ENCODE results near the gene F2RL3.

The F2RL3 gene

DNA sequence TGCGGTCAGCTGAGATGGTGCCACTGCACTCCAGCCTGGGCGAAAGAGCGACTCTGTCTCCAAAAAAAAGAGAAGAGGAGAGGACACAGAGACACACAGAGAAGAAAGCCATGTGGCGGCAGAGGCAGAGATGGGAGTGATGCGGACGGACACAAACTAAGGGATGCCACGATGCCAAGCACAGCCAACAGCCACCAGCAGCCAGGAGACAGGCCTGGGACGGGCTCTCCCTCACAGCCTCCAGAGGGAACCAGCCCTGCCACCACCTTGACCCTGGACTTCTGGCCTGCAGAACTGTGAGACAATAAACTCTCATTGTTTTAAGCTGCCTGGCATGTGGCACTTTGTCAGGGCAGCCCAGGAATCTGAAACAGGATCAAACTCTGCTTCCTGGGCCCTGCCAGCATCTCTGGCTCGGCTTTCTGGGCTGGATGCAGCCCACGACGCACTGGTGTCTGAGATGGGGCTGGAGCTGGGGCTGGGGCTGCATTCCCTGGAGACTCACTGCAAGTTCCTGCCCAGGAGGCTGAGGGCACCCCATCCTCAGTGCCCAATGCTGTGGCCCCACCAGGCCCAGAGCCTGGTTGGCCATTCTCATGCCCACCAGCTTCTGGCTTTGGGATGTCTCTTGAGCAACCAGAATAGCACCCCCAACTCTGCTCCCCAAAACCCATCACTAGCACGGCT, 3.0 kb downstream of the F2RL3 start:
- intact Hi-C loops (cut with DNase I): no loop called here
- DNase-seq: no peak

DNA sequence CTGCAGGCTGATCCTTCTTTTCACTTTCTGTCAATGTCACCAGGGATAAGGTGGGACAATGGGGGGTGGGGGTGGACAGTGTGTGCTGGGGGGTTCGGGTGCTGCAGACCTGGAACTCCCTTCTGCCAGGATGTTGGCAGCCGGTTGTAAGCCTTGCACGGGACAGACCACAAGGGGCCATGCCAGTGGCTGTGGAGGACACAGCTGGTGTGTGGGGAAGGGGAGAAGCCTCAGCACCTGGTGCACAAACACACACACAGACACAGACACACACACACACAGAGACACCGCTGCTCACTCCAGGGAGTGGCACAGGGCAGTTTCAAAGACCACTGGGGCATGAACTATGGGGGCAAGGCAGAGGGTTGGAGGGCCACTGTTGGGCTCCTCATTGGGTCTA, 3.6 kb downstream of the F2RL3 start:
- intact Hi-C loops (cut with DNase I): no loop called here
- no peak for DNase-seq

DNA sequence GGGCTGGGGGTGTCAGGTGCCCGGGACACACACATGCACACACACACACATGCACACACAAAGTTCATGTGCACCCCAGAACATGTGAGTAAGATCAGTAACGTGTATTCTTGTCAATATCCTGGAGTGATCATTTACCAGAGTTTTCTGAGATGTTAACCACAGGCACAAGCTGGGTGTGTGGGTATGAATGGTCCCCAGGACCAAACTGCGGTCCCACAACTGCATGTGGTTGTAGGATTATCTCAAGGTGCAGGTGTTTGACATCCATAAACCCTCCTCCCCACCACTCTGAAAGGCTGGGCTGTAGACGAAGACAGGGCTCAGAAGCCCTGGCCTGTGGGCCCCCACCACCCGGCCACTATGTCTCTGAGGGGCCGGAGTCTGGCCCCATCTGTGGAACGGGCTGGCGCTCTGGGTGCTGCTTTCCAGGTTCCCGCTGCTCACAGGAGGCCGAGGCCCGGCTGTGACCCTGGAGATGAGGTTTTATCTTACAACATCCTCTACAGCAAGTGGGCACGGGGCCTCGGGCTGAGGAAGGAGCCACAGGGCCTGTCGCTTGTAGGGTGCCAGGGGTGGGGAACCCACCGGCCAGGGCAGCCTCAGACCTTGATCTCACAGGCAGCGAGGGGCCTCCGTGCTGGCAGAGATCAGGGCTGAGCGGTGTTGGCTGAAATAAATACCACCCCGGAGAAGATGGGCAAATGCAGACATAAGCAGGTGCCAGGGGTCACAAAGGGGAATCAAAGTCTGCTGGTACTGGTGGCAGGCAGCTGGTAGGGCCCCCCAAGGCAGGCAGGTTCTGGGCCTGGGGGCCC, 4.3 kb downstream of the F2RL3 start:
- DNase-seq: no peak
- intact Hi-C loops (cut with DNase I): no loop called here

DNA sequence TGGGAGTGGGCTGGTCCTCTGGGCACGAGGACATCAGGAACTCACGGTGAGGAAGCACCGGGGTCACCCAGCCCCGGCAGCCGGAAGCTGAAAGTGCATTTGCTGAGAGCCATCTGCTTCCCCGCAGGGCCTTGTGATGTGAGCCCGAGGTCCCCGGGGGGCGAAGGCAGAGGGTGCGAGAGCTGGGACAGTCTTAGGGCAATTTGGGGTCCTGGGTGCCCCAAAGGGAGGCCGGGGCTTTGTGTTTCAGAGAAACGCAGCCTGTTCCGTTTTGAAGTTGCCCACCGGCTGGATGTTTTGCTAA, 4.8 kb downstream of the F2RL3 start:
- DNase-seq: no peak
- intact Hi-C loops (cut with DNase I): no loop called here

GRCh38 chr19:16894080-16894479, 5.3 kb downstream of the F2RL3 start:
- no peak for DNase-seq
- intact Hi-C loops (cut with DNase I): no loop called here

DNA sequence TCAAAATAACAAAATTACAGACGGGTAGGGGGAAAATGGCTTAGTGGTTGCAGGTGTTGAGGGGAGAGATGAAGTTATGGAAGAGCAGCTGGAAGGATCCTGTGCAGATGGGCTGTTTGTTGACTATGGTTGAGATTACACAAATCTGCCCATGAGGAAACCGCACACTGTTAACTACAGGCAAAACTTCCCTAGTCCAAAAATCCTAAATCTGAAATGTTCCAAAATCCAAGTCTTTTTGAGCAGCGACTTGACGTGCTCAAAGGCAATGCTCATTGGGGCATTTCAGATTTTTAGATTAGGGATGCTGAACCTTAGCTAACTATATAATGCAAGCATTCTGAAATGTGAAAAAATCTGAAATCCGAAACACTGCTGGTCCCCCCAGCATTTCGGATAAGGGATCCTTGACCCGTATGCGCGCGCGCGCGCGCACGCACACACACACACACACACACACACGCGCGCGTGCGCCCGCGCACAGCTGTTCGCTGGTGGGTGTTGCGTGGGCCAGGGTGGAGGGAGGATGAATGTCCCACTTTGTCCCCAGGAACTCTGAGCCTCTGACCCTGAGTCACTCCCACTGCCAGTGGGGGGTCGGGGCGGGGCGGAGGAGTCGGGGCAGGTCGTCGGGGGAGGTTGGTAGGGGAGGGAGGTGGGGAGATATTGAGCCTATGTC, 6.8 kb downstream of the F2RL3 start:
- intact Hi-C loops (cut with DNase I): no loop called here
- DNase-seq: peak in 9 of 42 donors; percentile 13 to 48 (median 24)

GRCh38 chr19:16896146-16897028, 7.6 kb downstream of the F2RL3 start:
- intact Hi-C loops (cut with DNase I): no loop called here
- DNase-seq: no peak

- intact Hi-C loops (cut with DNase I): no loop called here
- DNase-seq: peak; percentile 13 to 78 (median 56)
Measured at GRCh38 chr19:16897029-16897855, 8.4 kb downstream of the F2RL3 start.

DNA sequence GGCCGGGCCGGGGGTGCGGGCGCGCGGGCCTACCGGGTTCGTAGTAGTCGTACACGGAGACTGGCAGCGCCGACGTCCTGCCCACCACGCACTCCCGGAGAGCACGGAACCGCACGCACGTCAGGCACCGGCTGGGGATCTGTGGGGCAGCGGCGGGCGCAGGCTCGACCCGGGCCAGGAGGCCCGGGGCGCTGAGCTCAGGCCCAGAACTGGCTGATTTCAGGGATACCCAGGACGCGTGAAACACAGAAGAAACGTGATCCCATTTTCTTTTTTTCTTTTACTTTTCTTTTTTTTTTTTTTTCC, 9.0 kb downstream of the F2RL3 start:
- intact Hi-C loops (cut with DNase I): no loop called here
- peak in 1 of 42 donors; percentile 23 for DNase-seq

DNA sequence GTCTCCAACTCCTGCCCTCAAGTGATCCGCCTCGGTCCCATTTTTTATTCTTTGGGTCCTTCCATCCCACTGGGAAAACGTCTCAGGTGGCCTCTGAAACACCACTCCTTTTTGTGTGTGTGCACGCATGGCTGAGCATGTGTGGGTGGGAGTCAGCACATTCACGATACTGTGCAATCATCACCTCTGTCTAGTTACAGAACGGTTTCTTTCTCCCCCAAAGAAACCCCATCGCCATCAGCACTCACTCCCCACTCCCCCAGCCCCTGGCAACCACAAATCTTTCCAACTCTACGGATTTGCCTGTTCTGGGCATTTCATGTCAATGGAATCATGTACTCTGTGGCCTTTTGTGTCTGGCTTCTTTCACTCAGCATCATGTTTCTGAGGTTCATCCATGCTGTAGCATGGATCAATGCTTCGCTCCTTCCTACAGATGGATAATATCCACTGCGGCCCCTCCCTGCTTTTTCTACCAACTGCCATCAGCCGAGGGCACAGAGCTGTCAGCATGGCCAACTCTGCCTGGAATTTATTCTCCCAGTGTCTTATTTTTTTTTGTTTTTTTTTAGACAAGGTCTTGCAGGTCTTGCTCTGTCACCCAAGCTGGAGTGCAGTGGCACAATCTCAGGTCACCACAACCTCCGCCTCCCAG, 9.7 kb downstream of the F2RL3 start:
- intact Hi-C loops (cut with DNase I): no loop called here
- DNase-seq: no peak

DNA sequence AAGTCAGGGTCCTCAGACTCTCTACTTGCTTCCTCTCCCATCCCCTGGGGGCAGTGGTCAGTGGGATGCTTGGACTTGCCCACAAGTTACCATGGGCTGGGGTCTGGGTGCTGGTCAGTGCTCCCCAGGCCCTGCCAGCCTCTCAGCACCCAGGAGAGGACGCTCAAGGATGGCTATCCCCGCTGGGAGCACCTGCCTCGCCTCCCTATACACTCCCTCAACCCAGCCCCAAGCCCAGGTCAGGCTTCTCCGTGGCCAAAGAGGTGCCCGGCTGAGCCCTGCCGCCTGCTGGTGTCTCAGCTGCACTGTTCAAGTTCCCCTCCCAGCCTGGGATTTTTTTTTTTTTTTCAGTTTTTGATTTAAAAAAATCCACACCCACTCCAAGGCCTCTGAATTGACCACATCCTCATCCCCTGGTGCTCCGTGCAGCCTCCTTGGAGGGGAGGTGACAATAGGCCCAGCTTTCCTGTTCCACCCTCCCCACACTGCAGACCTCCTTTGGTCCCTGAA, 10.8 kb downstream of the F2RL3 start:
- intact Hi-C loops (cut with DNase I): no loop called here
- DNase-seq: no peak

DNA sequence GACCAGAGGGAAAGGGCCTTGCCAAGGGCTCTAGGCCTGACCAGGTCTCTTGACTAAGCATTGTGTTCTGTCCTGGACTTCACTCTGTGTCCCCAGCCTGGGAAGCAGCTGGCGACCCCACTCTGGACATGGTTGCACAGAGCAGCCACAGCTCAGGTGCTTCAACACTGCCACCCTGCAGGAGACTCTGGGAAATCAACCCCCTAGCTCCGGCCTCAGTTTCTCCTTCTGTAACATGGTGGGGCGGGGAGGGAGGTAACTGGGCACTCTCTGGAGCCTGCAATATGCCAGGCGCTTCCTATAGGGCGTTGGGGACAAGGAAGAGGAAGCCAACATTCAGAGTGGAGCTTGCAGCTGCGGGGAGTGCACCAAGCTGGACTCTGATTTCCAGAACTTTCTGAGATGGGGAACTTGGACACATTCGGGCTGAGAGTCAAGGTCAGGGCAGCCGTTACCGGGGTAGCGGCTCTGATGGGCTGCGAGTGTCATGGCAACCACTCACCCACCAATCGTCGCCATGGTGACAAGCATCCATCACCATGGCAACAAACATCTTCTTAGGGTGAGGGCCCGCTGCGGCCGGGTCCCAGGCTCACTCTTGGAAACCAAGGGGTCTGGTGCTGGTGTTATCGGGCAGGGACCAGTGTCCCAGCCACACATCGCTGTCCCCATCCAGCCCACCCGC, 12.8 kb downstream of the F2RL3 start:
- DNase-seq: peak; percentile 9 to 85 (median 55)
- intact Hi-C loops (cut with DNase I): no loop called here

DNA sequence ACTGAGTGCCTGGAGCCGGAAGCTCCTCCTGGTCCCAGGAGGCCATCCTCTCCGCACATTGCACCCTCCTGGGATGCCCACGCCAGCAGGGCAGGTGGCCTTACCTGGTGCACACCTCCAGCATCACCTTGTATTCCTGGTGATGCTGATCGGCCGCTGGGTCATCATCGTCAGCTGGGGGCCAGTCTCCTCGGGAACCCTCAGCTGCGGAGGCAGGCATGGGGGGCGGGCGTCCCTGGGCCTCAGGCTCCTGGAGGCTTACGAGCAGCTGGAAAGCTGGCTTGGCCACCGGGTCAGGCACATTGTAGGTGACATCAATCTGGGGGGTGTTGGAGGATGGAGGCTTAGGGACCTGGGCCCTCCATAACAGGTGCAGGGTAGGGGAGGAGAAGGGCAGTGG, 13.7 kb downstream of the F2RL3 start:
- intact Hi-C loops (cut with DNase I): no loop called here
- DNase-seq: no peak

DNA sequence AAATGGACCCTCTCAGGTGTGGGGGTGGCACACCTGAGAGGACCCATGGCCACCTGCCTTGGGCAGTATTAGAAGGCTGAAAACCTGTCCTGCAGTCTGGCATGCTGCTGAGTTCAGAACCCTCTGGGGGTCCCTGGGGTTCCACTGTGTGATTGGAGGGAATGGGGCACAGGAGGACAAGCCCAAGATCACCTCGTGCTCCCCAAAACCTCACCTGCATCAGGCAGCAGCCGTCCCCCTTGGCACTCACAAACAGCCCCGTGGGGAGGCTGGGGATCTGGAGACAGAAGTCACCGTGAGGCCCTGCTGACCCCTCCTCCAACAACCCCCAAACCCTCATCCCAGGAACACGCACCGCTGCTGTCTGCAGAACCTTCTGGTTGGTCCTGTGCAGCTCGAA, 14.5 kb downstream of the F2RL3 start:
- DNase-seq: no peak
- intact Hi-C loops (cut with DNase I): no loop called here

DNA sequence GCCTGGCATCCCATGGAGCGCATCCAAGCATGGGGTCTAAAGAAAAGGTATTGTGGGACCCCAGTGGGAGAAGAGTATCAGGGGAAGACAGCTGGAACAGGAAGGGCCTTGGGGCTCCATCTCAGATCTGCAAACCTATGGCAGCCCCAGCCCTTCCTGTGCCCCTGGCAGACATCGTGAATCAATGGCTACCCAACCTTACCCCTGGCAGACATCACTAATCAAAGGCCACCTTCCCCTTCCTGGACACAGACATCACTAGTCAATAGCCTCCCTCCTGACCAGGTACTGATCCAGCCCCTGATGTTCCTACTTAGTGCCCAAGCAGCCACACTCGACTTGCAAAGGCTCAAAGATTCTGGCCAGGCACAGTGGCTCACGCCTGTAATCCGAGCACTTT, 15.8 kb downstream of the F2RL3 start:
- intact Hi-C loops (cut with DNase I): no loop called here
- no peak for DNase-seq

- intact Hi-C loops (cut with DNase I): no loop called here
Measured at GRCh38 chr19:16908759-16909158, 20.0 kb downstream of the F2RL3 start.

GRCh38 chr19:16911046-16911445, 22.2 kb downstream of the F2RL3 start:
- intact Hi-C loops (cut with DNase I): no loop called here
- DNase-seq: no peak

More at GRCh38 chr19:16908759-16909158, 20.0 kb downstream of the F2RL3 start:
- no peak for DNase-seq
